Fibroblast of skin of scalp (primary cell): ENCODE measurements around the gene PAX5.

ENCODE experiments used
- DNase-seq: peaks from one replicate; pipeline ENCODE4 v3.0.0-alpha.2; 2013

Gene PAX5

GRCh38 chr9:37036776-37037502 lies 2.9 kb upstream of the PAX5 start:
- peak; percentile 15 for DNase-seq

GRCh38 chr9:37036371-37036775 lies 2.3 kb upstream of the PAX5 start:
- DNase-seq = no peak

- peak; percentile 12 for DNase-seq
These were observed 1.7 kb upstream of the PAX5 start for GRCh38 chr9:37035648-37036370.

DNA sequence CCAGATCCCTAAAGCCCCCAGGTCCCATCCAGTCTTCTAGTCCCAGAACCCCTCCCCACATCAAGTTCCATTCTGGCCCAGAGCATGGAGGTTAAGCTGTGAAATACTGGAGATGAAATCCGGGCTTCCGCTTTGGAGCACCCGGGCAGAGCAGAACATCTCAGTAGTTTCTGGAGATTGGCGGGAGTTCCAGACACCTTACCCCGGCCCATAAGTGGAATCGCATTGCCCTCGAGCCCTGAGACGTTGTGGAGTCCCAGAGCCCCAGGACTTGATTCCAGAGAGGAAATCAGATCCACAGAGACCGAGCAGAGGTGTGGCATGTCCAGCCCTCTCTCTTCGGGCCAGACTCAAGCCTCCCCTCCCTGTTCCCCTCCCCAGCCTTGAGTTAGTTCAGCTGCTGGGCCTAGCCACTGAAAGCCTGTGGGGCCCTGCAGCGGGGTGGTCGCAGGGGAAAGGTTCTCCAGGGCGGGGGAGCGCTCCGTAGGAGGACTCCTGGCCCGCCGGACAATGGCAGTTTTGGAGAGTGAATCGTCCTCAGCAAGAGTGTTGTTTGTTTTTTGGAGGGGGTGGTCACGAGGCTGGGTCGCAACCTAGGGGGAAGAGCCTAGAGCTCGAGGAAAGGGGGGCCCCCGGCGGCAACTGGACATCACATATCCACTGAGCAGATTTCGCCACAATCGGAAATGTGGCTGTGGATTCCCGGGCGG lies 1.0 kb upstream of the PAX5 start:
- no peak for DNase-seq

GRCh38 chr9:37034305-37034937 lies 353 bp upstream of the PAX5 start:
- DNase-seq = no peak

GRCh38 chr9:37033141-37033540 lies 927 bp downstream of the PAX5 start:
- DNase-seq = no peak

DNA sequence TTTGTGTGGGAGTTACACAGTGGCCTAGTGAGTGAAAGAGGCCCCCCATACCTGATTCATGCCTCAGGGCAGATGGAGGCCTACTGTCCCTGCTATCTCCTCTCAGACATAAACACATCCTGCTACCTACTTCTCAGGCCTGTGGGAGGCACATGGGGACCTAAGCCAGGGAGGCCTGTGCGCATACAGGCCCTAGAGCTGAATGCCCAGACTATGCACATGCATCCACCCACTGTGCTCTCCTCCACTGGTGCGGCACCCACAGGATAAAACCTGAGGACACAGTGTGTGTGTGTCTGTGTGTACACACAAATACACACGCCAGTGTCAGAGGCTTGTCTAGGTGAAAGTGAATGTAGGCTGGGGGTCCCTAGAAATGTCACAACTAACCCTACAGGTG lies 1.4 kb downstream of the PAX5 start:
- no peak for DNase-seq

DNA sequence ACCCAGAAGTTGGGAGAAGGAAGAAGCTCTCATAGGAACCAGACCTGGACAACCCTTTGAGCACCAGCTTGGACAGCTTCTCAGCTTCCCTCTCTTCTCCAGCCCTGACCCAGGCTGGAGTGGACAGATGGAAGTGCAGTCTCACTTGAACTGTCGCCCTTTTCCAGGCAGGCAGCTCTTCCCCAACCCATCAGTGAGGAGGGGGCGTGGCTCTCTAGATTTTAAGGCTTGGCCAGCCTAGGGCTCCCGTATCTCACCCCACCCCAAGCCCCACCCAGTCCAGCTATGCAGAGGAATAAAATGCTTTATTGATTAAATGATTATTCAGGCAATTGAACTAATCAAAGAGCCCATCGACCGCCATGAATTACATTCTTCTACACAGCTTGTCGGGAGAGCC lies 2.2 kb downstream of the PAX5 start:
- no peak for DNase-seq

DNA sequence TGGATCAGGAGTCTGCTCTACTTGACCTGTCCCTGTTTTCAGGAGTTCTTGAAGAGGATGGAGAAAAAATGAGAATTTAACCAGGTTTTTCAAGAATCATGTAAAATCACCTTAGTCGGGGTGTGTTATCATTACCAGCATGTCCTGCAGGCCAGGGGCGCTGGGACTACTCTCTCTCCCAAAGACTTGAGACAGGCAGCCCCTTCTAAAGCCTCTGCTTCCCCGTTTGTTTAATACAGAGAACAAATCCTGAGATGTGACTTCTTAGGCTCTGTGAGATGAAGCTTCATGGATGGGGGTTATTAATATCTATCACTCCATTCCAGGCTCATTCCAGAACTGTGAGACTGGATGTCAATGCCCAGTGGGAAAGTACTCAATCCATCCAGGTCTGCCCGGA lies 3.0 kb downstream of the PAX5 start:
- no peak for DNase-seq

GRCh38 chr9:37030611-37030939 lies 3.5 kb downstream of the PAX5 start:
- no peak for DNase-seq

DNA sequence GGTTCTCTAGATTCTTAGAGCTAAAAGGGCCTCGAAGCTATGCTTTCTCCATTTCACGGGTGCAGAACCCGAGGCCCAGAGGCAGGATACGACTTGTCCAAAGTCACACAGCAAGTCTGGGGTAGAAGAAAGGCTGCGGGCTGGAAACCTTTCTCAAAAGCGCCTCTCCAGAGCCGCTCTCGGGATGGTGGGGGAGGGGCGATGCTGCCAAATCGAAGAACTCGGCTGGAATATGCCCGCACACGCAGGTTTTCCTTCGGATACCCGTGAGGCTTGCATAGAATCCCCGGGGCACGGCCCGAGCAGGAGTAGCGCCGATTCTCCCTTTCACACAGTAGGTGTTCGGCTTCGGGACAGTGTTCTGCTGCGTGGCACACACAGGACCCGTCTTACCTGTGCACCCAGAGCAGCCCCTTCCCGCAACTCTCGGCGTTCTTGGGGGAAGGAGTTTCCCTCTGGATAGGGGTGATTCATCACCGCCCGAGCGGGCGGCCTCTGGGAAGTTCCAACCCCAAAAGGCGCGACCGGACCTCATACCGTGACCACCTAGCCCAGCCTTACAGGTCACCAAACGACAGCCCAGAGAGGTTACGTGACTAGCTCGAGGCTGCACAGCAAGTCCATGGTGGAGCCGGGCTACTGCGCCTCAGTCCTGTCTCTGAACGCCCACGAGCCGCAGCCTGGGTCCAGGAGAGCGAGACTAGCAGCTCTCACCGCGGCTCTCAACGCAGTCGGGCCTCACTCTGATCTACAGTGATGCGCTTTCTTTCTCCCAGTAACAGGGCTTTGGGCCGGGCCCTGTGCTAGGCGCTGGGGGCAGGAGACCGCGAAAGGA lies 4.1 kb downstream of the PAX5 start:
- DNase-seq = no peak

GRCh38 chr9:37029304-37029775 lies 4.7 kb downstream of the PAX5 start:
- DNase-seq = no peak

DNA sequence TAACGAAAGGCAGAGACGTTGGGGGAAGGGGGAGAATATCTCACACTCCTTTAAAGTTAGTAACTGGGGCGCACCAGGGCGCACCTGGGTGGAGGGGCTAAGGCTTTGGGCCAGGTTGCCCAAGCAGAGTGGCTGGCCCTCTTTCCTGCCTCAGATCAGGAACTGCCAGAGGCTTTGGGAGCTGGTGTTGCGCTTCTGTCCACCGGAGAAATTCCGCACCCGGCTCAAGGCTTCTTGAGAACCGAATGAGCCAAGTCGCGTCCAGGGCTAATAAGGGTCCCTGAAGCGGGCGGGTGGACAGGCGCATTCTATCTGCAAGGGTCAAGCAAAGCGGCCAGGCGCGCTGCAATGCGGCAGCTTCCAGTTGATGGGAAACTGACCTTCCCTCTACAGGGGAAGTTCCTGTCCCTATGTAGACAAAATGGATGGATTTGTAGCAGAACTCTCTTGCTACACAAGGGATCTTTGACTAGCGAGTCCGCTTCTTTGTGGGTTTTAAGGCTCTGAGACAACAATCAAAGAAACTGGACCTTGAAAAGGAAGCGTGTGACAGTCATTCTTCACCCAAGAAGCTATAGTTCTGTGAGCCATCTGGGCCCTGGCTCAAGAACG lies 5.5 kb downstream of the PAX5 start:
- DNase-seq = no peak

DNA sequence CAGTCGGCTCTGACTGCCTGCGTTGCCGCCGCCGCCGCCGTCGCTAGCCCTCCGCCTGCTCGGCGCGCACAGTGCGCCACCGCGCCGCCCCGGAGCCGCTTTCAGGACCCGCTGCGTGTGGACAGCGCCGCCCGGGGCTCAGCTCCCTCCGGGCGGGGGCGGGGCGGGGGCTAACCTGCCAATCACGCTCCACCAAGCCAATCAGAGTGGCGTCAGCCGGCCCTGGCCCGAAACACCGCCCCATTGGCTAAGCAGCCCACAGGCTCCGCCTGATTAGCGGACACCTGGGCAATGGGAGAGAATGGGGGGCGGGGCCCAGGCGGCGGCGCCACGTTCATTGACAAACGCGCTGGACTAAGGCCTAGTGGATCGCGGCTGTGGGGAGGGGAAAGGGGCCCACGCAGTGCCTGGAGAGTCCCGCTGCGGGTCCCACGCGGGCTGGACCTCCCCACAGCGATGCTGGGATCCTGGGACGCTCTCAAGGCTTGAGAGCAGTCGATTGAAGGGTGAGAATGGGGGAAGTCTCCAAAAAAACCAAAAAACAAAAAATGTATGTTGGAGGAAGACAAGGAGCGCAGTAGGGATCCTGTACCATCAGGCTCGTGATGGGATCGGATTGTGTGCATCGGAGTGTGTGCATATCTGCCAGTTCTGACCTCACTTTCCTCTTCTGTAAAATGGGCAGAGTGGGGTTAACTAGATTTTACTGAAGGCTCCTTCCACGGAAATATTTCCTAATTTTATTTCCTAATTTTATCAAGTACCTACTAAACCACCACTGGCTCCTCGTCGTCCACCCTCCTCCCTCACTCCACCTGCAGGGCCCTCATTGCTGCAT lies 6.3 kb downstream of the PAX5 start:
- DNase-seq = peak; percentile 84

DNA sequence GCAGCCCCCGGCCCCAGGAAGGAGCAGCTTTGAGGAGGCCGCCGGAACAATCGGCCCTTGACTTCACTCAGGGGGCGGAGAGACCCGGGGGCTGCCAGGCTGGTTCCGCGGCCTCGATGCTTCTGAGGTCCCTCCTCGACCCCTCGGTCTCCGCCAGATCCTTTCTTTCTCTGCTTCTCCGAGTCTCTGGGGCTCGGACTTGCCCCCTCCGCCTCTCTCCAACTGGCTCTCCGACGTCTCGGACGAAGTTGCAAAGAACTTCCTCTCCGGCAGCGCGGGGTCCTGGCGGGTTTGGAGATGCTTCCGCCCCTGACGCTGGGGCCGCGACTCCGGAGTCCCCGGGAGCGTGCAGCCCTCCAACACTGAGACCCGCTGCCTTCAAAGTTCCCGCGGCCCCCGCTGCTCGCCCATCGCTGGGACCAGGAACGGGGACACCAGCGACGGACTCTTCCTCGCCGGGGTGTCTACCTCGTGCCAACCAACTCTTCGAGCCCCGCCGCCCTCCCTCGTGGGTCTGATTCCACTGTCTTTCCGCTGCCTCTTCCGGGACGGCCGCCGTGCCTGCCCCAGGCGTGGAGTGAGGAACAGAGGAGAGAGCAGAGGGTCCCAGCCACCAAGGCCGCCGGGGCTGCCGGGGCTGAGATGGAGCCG lies 7.0 kb downstream of the PAX5 start:
- DNase-seq = no peak

GRCh38 chr9:37026113-37026930 lies 7.7 kb downstream of the PAX5 start:
- no peak for DNase-seq

DNA sequence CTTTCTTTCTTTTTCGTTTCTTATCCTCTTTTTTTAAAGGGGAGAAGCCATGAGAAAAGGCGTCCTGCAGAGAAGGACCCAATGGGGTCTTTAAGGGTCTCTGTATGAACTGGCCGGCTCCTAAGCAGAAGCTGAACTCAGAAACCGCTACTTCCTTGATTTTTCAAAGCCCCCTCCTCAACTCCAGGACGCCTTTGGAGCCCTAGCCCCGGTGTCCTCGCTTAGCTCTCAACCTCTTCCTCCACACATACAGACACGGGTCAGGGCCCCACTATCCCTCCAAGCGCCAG lies 8.3 kb downstream of the PAX5 start:
- no peak for DNase-seq

GRCh38 chr9:37025071-37025822 lies 8.8 kb downstream of the PAX5 start:
- DNase-seq = no peak

DNA sequence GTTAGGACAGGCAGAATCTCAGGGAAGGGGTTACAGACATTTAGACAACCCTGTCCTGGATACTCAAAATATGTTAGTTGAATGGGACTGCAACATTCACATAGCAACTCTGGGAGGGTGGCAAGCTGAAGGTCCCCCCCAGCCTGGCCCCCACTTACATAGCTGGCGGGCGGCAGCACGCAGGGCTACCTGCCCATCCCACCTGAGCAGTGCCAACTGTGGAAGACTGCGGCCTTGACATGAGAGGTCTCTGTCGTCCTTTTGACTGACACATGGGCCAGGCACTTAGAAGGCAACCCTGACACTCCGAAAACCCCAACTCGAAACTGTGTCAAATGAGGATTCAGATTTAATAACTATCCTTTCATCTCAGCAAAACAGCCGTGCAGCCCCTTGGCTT lies 16.5 kb downstream of the PAX5 start:
- no peak for DNase-seq
